ENCODE measurements around the gene NID1.

- no peak for TF ChIP-seq CTCF (IDR thresholded peaks at IDR 0.05 in 2 of 3, conservative IDR thresholded peaks at IDR 0.05 in 1 of 3; ENCODE audit: insufficient read depth in 2 of 3, low read depth in 1 of 3, low read length in 3 of 3)
- TF ChIP-seq STAT5B (CRISPR knock-in tag; IDR thresholded peaks at IDR 0.05), result no peak
Observed at GRCh38 chr1:235986869-235987268, 78.0 kb downstream of the NID1 start.

All from K562 (cell line).